ENCODE results near the gene ACTN4.

The ACTN4 gene

DNA sequence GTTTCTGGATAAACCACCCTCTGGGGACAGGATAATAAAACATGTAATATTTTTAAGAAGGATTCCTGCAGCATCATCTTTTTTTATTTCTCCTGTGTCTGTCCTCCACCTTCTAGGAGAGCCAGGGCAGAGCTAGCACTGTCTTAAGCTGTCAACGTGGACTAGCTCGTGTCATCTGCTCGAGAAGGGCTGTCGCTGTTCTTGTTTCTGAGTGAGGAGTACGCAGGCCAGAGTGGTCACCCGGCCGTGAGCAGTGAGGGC is 83.0 kb downstream of the ACTN4 start:
- no peak overlapping the region for H3K4me3 ChIP-seq (ENCODE audit: control insufficient read depth, low read depth, low read length)
- no peak for DNase-seq (ENCODE audit: low read depth)
- TF ChIP-seq, protein P1, sequence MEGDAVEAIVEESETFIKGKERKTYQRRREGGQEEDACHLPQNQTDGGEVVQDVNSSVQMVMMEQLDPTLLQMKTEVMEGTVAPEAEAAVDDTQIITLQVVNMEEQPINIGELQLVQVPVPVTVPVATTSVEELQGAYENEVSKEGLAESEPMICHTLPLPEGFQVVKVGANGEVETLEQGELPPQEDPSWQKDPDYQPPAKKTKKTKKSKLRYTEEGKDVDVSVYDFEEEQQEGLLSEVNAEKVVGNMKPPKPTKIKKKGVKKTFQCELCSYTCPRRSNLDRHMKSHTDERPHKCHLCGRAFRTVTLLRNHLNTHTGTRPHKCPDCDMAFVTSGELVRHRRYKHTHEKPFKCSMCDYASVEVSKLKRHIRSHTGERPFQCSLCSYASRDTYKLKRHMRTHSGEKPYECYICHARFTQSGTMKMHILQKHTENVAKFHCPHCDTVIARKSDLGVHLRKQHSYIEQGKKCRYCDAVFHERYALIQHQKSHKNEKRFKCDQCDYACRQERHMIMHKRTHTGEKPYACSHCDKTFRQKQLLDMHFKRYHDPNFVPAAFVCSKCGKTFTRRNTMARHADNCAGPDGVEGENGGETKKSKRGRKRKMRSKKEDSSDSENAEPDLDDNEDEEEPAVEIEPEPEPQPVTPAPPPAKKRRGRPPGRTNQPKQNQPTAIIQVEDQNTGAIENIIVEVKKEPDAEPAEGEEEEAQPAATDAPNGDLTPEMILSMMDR (IDR thresholded peaks at IDR 0.05; ENCODE audit: control insufficient read depth, insufficient read depth, low read depth, low read length, missing control alignments): no peak

DNA sequence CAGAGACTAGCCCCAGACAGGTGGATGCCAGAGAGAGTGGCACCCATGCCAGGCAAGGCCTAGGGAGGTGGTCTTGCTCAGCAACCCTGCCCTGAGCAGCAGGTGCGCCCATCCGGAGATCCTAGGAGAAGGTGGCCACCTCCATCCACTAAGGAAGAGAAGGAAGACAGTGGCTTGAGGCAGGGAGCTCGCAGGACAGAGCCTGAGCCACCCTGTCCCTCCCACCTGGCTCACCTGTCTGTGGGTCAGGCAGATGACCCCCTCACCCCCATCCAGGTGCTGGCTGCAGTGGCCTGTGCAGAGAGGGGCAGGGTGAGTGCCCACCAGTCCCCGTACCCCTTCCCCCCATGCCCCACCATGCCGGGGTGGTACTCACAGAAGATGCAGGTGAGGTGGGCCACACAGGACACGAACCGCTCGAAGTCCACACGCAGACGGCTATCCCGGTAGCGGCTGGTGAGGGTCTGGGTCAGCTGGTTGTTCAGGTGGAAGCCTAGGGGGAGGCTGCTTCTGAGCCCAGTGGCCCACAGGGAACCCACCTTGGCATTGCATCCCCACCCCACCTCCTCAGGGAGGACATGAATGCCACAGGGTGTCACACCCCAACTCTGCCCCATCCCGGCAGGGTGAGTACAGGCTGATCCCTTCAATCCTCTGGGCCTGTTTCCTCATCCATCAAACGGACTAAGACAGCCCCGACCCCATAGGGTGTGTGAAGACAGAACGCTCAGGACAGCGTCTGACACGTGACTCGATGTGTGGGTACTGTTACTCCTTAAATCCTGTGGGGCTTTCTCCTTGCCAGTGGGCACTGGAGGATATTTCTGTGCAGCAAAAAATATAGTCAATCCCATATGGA is 83.5 kb downstream of the ACTN4 start:
- no peak overlapping the region for H3K4me3 ChIP-seq (ENCODE audit: control insufficient read depth, low read depth, low read length)
- TF ChIP-seq, protein P1 (IDR thresholded peaks at IDR 0.05; ENCODE audit: control insufficient read depth, insufficient read depth, low read depth, low read length, missing control alignments): no peak
- no peak for DNase-seq (ENCODE audit: low read depth)

DNA sequence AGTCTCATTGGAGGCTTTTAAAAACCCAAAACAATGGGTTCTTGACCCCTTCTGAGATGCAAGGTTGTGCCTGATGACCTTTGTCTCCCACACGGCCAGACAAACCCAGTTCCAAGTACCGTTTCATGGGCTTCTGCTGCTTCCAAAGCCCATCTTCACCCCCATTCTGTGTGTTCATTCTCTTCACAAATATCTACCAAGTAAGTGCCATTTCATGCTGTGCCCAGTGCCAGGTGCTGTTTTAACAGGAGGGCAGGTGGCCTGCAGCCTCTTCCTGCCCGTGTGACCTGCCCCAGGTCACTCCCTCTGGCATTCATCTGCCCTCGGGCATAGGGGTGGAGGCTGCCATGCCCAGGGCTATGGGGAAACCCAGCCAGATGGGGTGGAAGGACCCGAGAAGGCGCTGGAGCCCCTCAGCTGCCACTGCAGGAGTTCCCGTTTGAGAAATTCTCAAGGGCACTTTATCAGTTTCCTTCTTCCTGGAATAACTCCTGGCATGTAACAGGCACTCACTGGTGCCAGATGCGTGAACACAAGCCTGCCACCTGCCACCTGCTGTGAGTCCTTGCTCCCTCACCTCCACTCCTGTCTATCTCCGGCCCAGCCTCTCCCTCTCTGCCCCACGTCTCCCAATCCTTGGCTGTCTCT is 84.3 kb downstream of the ACTN4 start:
- TF ChIP-seq, protein P1 (IDR thresholded peaks at IDR 0.05; ENCODE audit: control insufficient read depth, insufficient read depth, low read depth, low read length, missing control alignments): no peak
- no peak for DNase-seq (ENCODE audit: low read depth)
- H3K4me3 ChIP-seq (ENCODE audit: control insufficient read depth, low read depth, low read length): no peak overlapping the region

DNA sequence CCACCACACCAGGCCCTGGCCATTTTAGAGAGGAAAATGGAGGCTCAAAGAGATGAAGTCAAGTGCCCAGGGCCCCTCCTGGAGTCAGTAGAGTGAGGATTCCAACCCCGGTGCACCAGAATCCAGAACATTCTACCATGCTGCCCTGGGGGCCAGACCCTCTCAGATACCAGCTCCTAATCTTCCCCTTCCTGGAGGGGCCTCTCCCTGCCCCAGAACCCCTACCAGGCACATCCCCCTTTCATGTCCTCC is 85.7 kb downstream of the ACTN4 start:
- TF ChIP-seq, protein P1 (IDR thresholded peaks at IDR 0.05; ENCODE audit: control insufficient read depth, insufficient read depth, low read depth, low read length, missing control alignments): no peak
- no peak for DNase-seq (ENCODE audit: low read depth)
- H3K4me3 ChIP-seq (ENCODE audit: control insufficient read depth, low read depth, low read length): no peak overlapping the region

DNA sequence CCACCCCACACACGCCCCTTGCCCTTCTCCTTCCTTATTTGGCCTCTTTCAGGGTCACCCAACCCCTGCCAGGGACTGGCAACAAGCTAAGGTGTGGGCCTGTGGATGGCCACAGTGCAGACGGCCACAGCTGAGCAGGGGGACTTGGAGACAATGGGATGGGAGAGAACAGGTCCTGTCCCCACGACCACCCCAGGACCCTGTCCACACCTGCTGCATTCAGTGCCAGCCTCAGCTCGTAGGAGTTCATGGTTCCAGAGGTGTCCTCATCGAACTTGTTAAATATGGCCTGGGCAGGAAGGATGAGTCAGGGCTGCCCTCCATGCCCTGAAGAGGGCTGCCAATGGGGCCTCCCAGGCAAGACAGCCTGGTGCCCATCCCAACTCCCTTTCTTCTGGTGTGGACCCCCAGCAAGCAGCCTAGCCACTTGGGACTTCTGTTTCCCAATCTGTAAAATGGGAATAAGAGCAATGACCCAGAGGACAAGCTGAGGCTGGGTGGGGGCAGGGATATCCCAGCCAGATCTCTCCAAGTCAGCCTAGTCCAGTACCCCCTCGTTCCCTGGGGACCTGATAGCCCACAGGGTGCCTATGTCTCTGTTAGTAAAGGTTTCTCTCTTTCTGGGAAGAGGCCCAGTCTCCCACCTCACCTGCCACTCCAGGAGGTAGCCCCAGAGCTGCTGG is 86.2 kb downstream of the ACTN4 start:
- TF ChIP-seq, protein P1 (IDR thresholded peaks at IDR 0.05; ENCODE audit: control insufficient read depth, insufficient read depth, low read depth, low read length, missing control alignments): no peak
- no peak for DNase-seq (ENCODE audit: low read depth)
- H3K4me3 ChIP-seq (ENCODE audit: control insufficient read depth, low read depth, low read length): no peak overlapping the region

DNA sequence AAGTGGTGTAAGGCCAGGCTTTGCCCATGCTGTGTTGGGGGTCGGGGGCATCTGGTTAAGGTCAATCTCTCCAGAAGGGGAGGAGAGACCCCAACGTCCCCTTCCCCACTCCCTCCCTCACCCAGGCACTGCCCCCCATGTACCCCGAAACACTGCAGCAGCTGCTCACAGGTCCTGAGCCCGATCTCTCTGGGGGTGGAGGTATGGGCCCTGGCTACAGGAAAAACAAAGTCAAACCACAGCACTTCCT is 86.7 kb downstream of the ACTN4 start:
- TF ChIP-seq, protein P1 (IDR thresholded peaks at IDR 0.05; ENCODE audit: control insufficient read depth, insufficient read depth, low read depth, low read length, missing control alignments): no peak
- H3K4me3 ChIP-seq (ENCODE audit: control insufficient read depth, low read depth, low read length): no peak overlapping the region
- DNase-seq (ENCODE audit: low read depth): no peak
